ENCODE results near the gene CAND2.
"Not testable (repeated sequence)": the region's sequence is repeated elsewhere in the genome, so short reads cannot be mapped to it uniquely, and the experiment has no call there.

The CAND2 gene

DNA sequence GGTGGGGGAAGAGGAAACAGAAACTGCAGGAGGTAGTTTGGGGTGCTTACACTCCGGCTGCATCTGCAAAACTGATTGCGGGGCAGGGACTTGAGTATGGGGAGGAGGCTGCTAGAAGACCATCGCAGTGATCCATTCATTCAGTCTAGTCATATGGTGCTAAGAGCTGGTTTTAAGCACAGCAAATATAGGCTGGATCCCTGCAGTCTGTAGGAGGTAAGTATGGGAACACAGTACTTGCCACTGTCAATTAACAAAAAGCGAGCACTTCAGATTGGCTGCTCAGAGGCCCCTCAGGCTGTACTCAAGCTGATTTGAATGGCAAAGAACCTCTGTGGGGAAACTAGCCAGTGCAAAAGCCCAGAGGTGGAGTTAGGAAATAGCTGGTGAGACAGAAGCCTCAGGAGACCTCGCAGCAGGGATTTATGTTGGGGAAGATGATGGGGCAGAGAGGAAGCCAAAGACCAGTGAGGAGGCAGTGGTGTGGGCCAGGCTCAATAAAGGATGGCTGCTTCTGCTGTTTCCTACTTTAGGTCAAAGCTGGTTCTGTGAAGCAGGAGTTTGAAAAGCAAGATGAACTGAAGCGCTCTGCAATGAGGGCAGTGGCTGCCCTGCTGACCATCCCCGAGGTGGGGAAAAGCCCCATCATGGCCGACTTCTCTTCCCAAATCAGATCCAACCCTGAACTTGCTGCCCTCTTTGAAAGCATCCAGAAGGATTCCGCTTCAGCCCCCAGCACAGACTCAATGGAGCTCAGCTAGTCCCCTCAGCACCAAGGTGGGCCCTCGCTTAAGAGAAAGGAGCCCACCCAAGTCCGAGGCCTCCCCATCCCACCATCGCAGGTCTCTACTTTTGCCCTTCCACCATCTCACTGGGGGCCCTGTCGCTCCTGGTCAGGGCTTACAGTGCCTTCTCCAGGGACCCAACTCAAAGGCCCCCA is 37.0 kb downstream of the CAND2 start:
- DNase-seq = no peak

DNA sequence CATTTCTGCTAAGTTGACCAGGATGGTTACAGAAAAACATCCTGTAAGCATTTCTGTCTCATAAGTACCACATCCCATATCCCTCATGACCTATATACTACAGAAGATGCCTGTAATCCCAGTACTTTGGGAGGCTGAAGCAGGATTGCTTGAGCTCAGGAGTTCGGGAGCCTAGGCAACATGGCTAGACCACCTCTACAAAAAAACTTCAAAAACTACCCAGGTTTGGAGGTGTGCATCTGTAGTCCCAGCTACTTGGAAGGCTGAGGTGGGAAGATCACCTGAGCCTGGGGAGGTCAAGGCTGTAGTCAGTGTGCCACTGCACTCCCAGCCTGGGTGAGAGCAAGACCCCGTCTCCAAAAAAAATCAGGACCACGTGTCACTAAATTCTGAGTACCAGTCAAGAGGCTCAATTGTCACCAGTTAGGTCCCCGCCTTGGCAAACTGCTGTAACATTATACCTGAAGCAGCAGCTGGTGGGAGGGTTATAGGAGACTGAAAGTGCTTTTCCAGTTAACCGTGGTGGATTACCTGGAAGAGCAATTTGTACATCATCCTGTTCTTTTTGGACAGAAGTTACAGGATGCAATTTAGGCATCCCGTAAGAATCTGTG is 38.7 kb downstream of the CAND2 start:
- no peak for DNase-seq

DNA sequence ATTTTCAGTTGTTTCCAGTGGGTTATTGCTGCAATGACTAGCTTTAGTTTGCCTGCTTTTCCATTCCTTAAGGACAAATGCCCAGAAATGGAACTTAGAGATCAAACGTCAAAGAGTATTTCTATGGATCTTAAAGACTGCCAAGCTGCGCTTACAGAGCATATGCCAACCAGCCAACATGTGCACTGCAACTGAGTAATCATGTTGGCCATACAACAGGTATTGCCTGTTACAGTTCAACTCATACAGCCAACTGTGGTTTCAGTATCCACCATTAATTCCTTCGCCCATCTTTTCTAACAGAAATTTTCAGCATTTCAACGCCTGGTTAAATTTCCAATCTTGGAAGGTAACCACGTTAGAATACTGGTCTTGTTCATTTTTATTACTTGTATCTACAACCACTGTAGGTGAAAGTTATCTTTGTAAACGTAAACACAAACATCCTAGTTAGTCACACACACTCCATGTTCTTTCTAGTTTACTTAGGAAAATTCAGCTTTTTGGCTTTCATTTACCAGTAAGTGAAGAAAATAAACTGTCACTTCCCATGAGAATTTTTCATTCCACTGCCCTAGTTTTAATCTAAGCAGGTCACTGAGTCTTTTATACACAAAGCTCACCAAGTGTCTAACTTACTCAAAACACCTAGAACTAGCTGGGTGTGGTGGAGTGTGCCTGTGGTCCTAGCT is 41.0 kb downstream of the CAND2 start:
- no peak for DNase-seq

DNA sequence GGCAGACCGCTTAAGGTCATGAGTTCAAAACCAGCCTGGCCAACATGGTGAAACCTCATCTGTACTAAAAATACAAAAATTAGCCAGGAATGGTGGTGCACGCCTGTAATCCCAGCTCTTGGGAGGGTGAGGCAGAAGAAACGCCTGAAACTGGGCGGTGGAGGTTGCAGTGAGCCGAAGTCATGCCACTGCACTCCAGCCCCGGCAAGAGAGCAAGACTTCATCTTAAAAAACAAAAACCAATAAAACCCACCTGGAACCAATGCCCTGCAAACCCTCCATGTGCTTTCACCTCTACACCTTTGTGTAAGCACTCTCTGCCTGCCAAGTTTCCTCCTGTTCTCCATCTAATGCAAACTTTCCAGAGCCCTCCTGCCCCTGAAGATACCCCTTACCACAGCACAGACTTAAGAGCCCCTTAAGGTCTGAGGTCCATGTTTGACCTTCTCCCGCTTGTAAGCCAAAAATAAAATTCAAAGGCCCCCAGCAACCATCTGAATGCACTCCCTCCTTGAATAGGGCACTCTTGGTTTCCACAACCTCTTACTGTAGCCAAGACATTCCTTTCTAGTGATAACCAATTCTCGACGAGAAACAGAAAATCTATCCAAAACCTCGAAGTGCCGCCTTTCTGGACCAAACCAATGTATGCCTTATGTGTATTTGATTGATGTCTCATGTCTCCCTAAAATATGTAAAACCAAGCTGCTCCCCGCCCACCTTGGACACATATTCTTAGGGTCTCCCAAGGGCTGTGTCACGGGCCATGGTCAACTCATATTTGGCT is 41.9 kb downstream of the CAND2 start:
- no peak for DNase-seq

DNA sequence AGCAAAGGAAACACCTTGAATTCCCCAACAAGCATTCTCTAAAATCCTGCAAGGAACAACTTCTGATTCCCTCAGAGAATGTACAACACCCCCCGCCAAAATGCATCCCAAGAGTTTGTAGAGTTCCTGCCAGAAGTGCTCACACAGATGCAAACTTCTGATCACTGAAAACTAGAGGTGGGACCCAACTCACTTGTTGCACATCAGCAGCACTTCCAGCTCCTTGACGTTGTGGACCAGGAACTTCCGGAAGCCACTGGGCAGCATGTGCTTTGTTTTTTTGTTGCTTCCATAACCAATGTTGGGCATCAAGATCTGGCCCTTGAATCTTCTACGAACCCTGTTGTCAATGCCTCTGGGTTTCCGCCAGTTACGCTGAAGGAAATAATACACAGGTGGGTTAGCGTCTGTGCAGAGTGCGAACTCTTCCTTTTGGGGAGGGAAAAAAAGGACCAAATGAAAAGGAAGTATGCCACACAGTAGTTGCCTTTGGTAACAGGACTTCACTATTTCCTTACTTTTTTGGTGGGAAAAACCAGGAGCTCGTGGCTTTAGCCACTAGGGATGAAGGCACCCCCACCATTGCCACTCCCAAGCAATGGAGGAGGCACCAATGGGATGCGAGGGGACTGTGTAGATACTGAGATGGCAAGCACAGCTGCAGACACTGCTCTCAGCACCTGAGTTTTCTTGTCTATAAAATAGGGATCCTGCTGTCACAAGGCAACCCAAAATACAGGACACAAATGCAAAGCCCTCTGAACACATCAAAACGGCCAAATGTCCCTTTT is 42.9 kb downstream of the CAND2 start:
- DNase-seq = no peak

DNA sequence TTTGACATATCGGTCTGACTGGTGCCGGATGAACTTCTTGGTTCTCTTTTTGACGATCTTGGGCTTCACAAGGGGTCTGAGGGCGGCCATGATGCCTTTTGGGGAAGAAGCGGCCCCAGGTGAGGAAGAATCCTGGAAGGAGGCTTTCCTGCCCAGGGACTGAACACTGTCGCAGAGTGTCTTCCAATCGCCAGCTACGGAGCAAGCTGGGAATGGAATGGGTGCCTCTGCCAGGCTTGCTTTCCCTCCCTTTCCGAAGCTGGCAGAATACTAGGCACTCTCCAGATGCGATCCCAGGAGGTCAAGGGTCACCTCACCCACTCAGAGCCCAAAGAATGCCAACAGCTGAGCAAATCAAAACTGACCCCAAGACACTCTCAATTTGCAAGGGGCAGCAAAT is 43.7 kb downstream of the CAND2 start:
- DNase-seq = not testable (repeated sequence)

DNA sequence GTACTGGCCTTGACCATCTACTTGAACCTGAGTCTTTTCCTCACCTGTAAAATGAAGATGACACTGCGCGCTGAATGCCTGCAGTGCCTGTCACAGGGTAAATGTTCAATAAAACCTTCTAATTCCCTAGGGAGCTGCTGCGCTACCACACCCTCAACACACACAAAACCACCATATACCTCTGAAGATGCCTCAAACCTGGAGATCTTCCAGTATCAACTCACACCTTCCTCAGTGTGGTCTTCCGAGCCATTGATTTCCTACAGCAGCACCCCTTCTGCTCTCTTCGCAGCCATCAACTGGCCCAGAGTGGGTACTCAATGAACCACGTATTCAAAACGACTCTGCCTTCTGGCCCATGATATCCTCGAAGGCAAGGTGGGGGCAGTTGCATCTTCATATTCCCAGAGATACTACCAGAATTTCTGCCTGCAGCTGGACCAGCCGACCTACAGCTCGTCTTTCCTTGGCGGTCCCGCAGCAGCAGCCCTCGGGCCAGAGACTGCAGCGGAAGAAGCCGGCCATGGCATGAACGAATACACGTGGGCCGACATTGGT is 44.2 kb downstream of the CAND2 start:
- DNase-seq = no peak

DNA sequence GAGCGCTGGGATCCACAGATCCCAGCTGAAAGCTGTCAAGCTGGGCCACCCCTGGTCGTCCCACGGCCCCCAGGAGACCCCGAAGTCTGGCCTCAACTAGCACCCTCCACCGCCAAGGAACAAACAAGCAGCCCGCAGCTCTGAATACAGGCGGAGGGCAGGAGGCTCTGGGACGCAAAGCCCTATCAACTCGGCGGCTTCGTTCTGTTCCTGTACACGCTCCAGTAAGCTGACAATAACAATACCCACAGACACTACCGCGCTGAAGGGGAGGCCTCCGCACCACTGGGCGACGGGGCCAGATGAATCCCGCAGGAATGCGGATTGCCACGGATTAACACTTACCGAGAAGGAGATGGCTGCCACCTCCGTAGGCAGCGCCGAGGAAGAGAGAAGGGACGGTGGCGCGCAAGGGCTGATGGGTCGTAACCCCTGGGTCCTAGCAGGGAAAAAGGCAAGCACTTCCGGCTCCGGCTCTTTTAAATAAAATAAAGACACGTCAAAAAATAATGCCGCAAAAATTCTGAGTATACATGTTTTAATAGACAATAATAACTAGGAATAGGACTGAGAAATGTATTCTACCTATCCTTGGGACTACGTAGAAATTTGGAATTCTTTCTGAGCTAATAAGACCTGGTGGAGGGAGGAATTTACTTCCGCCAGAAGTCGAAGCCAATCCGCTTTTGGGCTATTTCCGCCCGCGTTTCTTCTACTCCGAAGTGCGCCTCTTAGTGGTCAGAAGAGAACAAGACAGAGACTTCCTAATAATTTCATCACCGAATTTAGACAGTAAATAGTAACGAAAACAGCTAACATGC is 44.9 kb downstream of the CAND2 start, which contains the start of gene RPL32:
RPL32 (minus strand) TSS at position 417 of the 821 bp plus-strand sequence. CDS start 1,328 bp downstream, outside the sequence.
- peak; percentile 99 for DNase-seq

DNA sequence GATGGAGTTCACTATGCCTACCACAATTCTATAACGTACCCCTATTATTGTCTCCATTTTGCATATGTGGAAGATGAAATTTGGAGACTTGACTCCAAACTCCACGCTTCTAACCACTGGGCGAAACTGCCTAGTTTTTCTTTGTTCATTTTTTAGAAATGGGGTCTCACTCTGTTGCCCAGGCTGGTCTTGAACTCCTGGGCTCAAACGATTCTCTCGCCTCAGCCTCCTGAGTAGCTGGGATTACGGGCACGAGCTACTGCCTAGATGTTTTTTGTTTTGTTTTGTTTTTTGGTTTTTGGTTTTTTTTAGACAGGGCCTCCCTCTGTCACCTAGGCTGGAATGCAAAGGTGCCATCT is 45.5 kb downstream of the CAND2 start:
- DNase-seq = no peak

DNA sequence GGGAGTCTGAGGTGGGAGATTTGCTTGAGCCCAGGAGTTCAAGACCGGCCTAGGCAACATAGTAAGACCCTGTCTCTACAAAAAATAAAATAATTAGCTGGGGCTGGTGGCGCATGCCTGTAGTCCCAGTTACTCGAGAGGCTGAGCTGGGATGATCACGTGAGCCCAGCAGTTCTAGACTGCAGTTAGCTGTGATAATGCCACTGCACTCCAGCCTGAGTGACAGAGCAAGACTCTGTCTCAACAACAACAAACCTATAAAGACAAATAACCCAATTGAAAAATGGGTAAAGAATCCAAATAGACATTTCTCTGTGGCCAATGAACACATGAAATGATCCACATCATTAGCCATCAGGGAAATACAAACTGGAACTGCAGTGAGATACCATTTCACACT is 46.0 kb downstream of the CAND2 start:
- DNase-seq = no peak

DNA sequence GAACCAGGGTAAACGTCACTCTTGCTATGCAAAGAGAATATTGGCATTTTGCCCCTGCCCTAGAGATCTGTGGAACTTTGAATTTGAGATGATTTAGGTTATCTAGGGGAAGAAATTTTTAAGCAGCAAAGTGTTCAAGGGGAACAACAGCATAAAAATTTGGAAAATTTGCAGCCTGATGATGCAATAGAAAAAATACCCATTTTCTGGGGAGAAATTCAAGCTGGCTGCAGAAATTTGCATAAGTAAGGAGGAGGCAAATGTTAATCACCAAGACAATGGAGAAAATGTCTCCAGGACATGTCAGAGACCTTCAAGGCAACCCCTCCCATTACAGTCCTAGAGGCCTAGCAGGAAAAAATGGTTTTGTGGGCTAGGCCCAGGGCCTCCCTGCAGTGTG is 49.3 kb downstream of the CAND2 start:
- DNase-seq = no peak

DNA sequence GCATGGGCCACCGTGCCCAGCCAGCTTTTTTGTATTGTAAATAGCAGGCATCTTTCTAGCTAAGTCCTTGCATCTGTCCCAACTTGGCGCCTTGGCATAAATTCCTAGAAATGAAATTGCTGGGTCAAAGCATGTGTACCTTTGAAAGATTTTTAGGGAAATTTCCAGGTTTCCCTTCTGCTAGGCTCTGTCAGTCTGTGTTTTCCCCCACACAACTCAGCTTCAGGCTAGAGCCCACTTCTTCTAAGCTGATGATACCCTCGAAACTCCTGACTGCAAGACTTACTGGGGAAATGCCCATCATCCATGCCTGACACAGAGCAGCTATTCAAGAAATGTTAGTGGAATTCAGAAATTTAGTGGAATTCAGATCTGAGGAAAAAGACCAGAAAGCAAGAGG is 55.7 kb downstream of the CAND2 start:
- no peak for DNase-seq

DNA sequence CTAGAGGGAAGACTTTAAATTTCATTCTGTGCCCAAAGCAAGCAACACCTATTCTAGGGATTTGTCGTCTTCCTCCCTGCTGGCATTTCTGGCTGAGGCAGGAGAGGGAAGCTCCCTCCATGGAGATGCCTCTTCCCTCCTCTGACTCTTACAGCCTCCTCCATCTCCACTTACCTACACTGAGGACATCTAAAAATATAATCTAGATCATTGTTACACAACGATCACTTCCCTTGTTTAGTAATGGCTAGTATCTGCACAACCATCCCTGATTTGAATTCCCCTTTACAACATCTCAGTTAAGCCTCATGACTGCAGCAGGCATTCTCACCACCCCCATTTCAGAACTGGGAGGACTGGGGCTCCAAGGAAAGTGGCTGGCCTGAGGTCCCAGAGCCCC is 57.4 kb downstream of the CAND2 start:
- not testable (repeated sequence) for DNase-seq

DNA sequence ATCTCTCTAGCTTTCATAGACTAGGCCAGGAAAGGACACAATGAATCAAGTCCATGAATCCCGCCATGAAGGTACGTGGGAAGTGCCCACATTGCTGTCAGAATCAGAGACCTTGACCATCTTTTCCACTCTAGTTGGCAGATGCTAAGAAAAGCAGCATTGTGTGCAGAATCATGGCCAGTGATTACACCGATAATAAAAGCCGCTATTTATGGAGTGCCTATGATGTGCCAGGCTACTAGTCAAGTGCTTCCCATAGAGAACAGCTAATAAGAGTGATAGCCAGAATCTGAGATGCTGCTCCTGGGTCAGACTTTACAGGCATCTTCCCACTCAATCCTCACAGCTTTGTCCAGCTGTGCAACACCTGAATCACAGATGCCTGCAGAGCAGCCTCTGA is 58.1 kb downstream of the CAND2 start:
- DNase-seq = no peak

DNA sequence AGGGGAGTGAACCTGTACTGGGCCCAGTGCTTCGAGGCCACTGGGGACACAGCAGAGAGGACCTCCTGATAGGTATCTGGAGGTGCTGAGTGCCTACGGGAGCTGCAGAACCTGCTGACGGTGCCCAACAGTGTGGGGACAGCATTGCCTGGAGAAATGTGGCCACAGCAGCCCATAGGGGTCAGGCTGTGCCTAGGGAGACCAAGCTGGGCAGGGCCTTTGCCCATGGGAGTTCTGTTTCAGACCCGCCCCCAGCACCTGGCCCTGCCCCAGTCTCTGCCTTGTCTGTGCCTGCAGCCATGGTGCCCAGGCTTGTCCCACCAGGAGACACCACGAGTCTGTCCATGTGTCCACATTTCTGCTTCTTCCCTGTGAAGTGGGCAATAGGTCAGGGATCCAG is 60.1 kb downstream of the CAND2 start:
- DNase-seq = no peak

DNA sequence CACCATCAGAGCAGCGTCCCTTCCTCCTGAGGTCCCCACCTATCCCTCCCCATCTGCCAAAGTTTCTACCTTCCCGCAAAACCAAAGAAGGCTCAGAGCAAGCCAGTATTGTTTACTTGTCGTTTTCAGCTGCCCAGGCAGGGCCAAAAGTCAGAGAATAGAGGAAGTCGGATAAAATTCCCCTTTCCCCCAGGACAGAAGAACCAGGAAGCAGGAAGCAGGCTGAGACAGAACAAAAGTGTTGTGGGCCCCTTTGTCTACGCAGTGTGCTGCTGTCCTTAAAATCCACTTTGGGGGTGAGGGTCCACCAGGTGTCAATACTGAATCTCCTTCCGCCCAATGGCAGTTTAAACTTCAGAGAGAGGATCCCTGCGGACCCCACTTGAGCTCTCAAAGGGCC is 63.4 kb downstream of the CAND2 start:
- no peak for DNase-seq

DNA sequence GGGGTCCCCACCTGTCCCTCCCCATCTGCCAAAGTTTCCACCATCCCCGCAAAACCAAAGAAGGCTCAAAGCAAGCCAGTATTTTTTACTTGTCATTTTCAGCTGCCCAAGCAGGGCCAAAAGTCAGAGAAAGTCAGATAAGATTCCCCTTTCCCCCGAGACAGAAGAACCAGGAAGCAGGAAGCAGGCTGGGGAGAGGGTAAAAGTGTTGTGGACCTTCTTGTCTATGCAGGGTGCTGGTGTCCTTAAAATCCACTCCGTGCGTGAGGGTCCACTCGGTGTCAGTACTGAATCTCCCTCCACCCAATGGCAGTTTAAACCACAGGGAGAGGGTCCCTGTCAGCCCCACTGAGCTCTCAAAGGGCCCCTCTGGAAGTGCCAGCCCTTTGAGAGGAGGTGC is 65.1 kb downstream of the CAND2 start:
- no peak for DNase-seq

DNA sequence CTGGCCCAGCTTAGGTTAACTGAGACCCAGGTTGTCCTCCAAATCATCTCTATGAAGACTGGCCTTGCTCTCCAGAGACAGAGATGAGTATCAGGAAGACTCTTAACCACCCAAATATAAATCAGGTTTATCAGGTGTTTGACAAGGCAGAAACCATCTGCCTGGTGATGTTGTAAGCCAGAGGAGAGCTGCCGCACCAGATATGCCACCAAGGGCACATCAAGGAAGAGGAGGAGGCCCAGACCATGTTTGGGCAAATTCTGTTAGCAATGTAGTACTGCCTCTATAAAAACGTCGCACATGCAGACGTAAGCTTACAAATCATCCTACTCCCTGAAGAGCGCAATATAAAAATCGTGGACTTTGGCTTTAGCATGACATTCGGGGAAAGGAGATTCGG is 65.9 kb downstream of the CAND2 start:
- no peak for DNase-seq

DNA sequence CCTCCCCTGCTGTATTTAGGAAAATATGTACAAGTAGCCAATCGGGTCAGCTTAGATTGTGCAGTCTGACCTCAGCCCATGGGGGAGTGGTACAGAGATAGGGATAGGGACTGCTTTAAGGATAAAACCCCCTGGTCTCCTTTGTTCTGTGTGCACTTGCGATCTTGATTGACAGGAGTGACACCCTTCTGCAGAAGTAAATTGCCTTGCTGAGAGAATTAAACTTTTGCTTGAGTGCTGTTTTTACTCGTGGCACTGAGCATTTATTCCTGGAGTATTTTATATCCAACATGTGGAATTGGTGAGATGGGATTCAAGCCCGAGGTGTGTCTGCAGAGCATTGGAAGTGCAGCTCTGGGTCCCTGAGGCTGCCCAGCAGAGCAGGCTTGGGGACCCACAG is 68.8 kb downstream of the CAND2 start:
- DNase-seq = no peak

DNA sequence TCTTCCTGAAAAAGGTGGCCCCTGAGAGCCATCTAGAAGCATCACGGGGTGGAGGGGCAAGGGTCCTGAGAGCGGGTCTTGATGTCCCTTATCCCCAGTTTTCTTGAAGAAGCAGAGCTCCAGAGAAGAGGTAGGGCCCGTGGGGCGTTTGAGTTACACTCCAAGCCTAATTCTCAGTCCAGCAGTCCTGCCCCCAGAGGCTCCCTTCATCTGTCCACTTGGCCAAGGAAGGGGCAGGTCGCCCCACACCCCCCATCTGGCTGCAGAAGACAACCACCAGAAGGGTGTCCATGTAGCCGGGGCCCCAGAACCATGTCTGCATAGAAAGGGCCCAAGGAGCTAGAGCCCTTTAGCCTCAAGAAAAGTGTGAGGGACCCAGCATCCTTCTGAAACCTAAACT is 70.4 kb downstream of the CAND2 start:
- DNase-seq = no peak

All from NCI-H1092 treated with DMSO at 0.1 percent for 48 hours (cell line).